Psoas muscle (tissue), 8 donors: ENCODE results near the gene MMP24OS. TPM values are rescaled to one million over a fixed set of nuclear protein-coding genes. Genes with fewer than 3 reads are reported as not detected.
A peak's percentile ranks its signal among the peaks of the same experiment; 100 is the strongest.

ENCODE experiments used
- ATAC-seq, 4 donors: fragments of 200-7000 bp; cut with Tn5 transposase; one replicate each; pipeline ENCODE4 v1.9.1; 2020; ENCODE audit warnings: moderate library complexity in 3 of 4, mild to moderate bottlenecking in 2 of 4
- DNase-seq, 2 donors: peaks; one replicate each; pipeline ENCODE4 v3.0.0-alpha.2; 2020
- H3K27ac ChIP-seq: fragments of 200-600 bp; one replicate; pipeline ENCODE4 v1.8.0; 2022
- H3K27me3 ChIP-seq, 3 donors: fragments of 200-600 bp in 1 of 3; one replicate each; pipeline versions ENCODE4 v1.6.1 to v1.8.0; 2013 to 2022; ENCODE audit warnings: low read length in 2 of 3, mild to moderate bottlenecking in 2 of 3, moderate library complexity in 1 of 3; ENCODE audit not compliant: insufficient read depth in 3 of 3
- H3K36me3 ChIP-seq, 2 donors: fragments of 200-600 bp in 1 of 2; one replicate each; pipeline versions ENCODE4 v1.6.1 to v1.8.0; 2013 to 2022; ENCODE audit warnings: low read depth in 1 of 2, mild to moderate bottlenecking in 1 of 2, moderate library complexity in 1 of 2; ENCODE audit not compliant: insufficient read depth in 1 of 2
- H3K4me1 ChIP-seq: fragments of 200-600 bp; one replicate; pipeline ENCODE4 v1.8.0; 2022
- H3K4me3 ChIP-seq: fragments of 200-600 bp; one replicate; pipeline ENCODE4 v1.8.0; 2022; ENCODE audit warnings: mild to moderate bottlenecking
- H3K9me3 ChIP-seq: fragments of 200-600 bp; one replicate; pipeline ENCODE4 v1.8.0; 2022
- CTCF ChIP-seq: fragments of 200-600 bp; IDR thresholded peaks from one replicate; pipeline ENCODE4 v1.8.0; 2022; ENCODE audit warnings: antibody characterized with exemption
- WGBS, 3 donors: extraction: QIAGEN DNeasy Blood & Tissue Kit; methylation state at CpG; one replicate each; pipeline versions ENCODE4 v1.1.6 to v1.1.7; 2013; 5-methylcytosine and 5-hydroxymethylcytosine counted together
- intact Hi-C, 2 donors: fragments of 100-400 bp; cut with DNase I; formaldehyde crosslinking; loops; one replicate each; pipeline versions ENCODE4 v1.11.0 to v1.14.2; 2022
- polyA plus RNA-seq, 3 donors: library from polyadenylated mRNA; stranded (reverse); fragments of 200-250 nt; gene quantifications; one replicate each; pipeline ENCODE4 v1.2.3, GENCODE V29; 2013
- total RNA-seq, 4 donors: library from RNA; stranded (reverse); fragmentation: NEBNext Ultra II Directional in 2 of 4; extraction: Animal tissue kit (Norgen Biotek cat#: 25700) in 2 of 4; gene quantifications; one replicate each; pipeline versions ENCODE4 v1.2.1 to v1.2.4, GENCODE V29; 2021 to 2023
- donor health status: healthy with polysubstance abuse.
- donor health status: DM: no; HTN: no; CAD: no; lungs with moderate emphysema.
- donor health status: Bipolar disorder and iron deficiency.
- donor health status: healthy.
- donor health status: DM: yes; HTN: yes; CAD: no.
- donor health status: DM: no; HTN: no; CAD: no.
- donor health status: DM: no; HTN: no; CAD: no.
- donor health status: DM: yes; HTN: yes; CAD: no.

Gene MMP24OS
- total and polyA plus RNA-seq, 7 donors: 10.4 to 40.6 (median 25.1) TPM

GRCh38 chr20:35276408-35276807 lies 1.5 kb downstream of the MMP24OS start:
- 84 to 95% (median 88%) methylated on average over 6 of the region's 6 CpGs for WGBS, 3 donors
- no peak for ATAC-seq
- intact Hi-C loops: loop anchor here in 1 of 2 donors (10.0 kb wide), 2 partner anchors 132 to 442 kb away; partner anchors contain the start of gene EDEM2
- H3K4me3 ChIP-seq: peak overlapping the region; percentile 93
- TF ChIP-seq CTCF: no peak
- H3K9me3 ChIP-seq: no peaks in the 10 kb centered on the region
- H3K27me3 ChIP-seq: no peaks in the 10 kb centered on the region
- peak overlapping the region; percentile 97 for H3K27ac ChIP-seq
- peaks cover 2 to 60% of the 10 kb centered on the region in 2 donors for H3K36me3 ChIP-seq
- no peak for DNase-seq
- H3K4me1 ChIP-seq: peaks cover 8% of the 10 kb centered on the region

- Histone ChIP-seq H3K9me3 (no peaks in the 10 kb centered on the region), H3K27ac (no peak overlapping the region), H3K4me1 (peaks cover 8% of the 10 kb centered on the region), H3K36me3 (peaks cover 2 to 60% of the 10 kb centered on the region in 2 donors), H3K27me3 (no peaks in the 10 kb centered on the region), H3K4me3 (no peak overlapping the region)
- WGBS, 3 donors: 83 to 91% (median 84%) methylated on average over 11 to 12 of the region's 12 CpGs
- TF ChIP-seq CTCF: no peak
- DNase-seq (no peak), ATAC-seq (no peak)
- intact Hi-C loops: loop anchor here in 1 of 2 donors (10.0 kb wide), 2 partner anchors 131 to 441 kb away; partner anchors contain the start of gene EDEM2
These were observed 2.1 kb downstream of the MMP24OS start for GRCh38 chr20:35275741-35276251.

DNA sequence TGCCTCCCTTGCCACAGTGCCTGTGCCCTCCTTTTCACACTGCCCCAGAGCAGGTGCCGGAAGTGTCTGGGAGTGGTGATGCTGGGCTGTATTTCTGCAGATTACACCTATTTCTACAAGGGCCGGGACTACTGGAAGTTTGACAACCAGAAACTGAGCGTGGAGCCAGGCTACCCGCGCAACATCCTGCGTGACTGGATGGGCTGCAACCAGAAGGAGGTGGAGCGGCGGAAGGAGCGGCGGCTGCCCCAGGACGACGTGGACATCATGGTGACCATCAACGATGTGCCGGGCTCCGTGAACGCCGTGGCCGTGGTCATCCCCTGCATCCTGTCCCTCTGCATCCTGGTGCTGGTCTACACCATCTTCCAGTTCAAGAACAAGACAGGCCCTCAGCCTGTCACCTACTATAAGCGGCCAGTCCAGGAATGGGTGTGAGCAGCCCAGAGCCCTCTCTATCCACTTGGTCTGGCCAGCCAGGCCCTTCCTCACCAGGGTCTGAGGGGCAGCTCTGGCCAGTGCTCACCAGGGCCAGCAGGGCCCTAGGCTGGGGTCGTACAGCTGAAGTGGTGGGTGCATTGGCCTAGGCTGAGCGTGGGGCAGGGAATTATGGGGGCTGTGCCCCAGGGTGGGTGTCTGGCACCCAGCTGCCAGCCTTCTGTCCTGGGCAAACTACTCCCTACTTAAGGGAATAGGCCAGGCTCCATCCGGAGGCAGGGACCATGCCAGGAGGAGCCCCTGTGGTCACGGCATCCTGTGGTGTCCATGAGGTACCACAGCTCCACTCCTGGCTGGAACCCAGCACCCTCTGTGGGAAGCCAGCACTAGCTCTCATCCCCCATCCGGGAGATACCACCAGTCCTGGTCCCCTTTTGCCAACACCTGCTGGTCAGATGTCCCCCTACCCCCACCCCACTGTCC lies 3.5 kb downstream of the MMP24OS start:
- no peak for TF ChIP-seq CTCF
- Histone ChIP-seq H3K27me3 (no peaks in the 10 kb centered on the region), H3K4me3 (no peak overlapping the region), H3K9me3 (no peaks in the 10 kb centered on the region), H3K36me3 (peaks cover 0 to 60% of the 10 kb centered on the region in 2 donors), H3K4me1 (peaks cover 8% of the 10 kb centered on the region), H3K27ac (no peak overlapping the region)
- intact Hi-C loops: loop anchor here (5.0 to 10.0 kb wide), 3 partner anchors 127 to 440 kb away; partner anchors contain the start of gene EDEM2 (in 2 of the 2)
- DNase-seq (no peak), ATAC-seq (no peak)
- WGBS, 3 donors: 85 to 92% (median 88%) methylated on average over 24 of the region's 24 CpGs

- ATAC-seq (no peak), DNase-seq (peak in 1 of 2 donors; percentile 63)
- WGBS, 3 donors: 51 to 68% (median 58%) methylated on average over 13 of the region's 13 CpGs
- Histone ChIP-seq H3K36me3 (peaks cover 0 to 53% of the 10 kb centered on the region in 2 donors), H3K27me3 (no peaks in the 10 kb centered on the region), H3K27ac (no peak overlapping the region), H3K4me3 (no peak overlapping the region), H3K9me3 (no peaks in the 10 kb centered on the region), H3K4me1 (peaks cover 8% of the 10 kb centered on the region)
- TF ChIP-seq CTCF: no peak
- intact Hi-C loops: loop anchor here (5.0 to 10.0 kb wide), 3 partner anchors 126 to 439 kb away; partner anchors contain the start of gene EDEM2 (in 2 of the 2)
These were observed 4.3 kb downstream of the MMP24OS start for GRCh38 chr20:35273449-35274171.
